A673 (cell line): Measurements from ENCODE around the gene FRY.

ENCODE experiments used
- CTCF ChIP-seq: fragments of 300-800, 200-600 bp; sonication (generic); conservative IDR thresholded peaks from 2 replicates; pipeline ENCODE4 v1.5.1; 2017; ENCODE audit warnings: low read depth, mild to moderate bottlenecking, antibody characterized with exemption, low read length, moderate library complexity, mixed read lengths
- EZH2 ChIP-seq: fragments of 200-600 bp; sonication (generic); IDR thresholded peaks from 2 replicates; pipeline ENCODE4 v1.6.1; 2017; ENCODE audit warnings: borderline replicate concordance, low read depth, mild to moderate bottlenecking, mixed read lengths, antibody characterized with exemption, low read length; ENCODE audit not compliant: poor library complexity, severe bottlenecking

- TF ChIP-seq CTCF (no peak), EZH2 (no peak)
These were observed 283.9 kb downstream of the FRY start, which contains the start of the genes BRCA2 and ZAR1L for GRCh38 chr13:32315238-32316027.
